Fibroblast of villous mesenchyme (primary cell): ENCODE data around the gene ADAMTS9. TPM values are rescaled to one million over a fixed set of nuclear protein-coding genes. Genes with fewer than 3 reads are reported as not detected.

Source experiments
- DNase-seq: peaks from one replicate; pipeline ENCODE4 v3.0.0-alpha.2; 2010; ENCODE audit warnings: low read depth
- H3K4me3 ChIP-seq: 2 replicates; pipeline ENCODE4 v1.5.1; 2011; ENCODE audit warnings: low read depth, mild to moderate bottlenecking, low read length
- CTCF ChIP-seq: IDR thresholded peaks from 2 replicates; pipeline ENCODE4 v1.5.1; 2012; ENCODE audit warnings: low read depth, mild to moderate bottlenecking, low read length; ENCODE audit not compliant: insufficient read depth
- small RNA-seq: library from RNA; depleted of rRNA; stranded (forward); fragments of <200 nt; gene quantifications from one replicate; pipeline ENCODE3, GENCODE V24; 2012
- total RNA-seq: library from RNA; depleted of rRNA; stranded (reverse); fragments of >200 nt; gene quantifications from 2 replicates; pipeline ENCODE4 v1.2.3, GENCODE V29; 2012

The ADAMTS9 gene
- total RNA-seq, 1 donor = 1.7 TPM

DNA sequence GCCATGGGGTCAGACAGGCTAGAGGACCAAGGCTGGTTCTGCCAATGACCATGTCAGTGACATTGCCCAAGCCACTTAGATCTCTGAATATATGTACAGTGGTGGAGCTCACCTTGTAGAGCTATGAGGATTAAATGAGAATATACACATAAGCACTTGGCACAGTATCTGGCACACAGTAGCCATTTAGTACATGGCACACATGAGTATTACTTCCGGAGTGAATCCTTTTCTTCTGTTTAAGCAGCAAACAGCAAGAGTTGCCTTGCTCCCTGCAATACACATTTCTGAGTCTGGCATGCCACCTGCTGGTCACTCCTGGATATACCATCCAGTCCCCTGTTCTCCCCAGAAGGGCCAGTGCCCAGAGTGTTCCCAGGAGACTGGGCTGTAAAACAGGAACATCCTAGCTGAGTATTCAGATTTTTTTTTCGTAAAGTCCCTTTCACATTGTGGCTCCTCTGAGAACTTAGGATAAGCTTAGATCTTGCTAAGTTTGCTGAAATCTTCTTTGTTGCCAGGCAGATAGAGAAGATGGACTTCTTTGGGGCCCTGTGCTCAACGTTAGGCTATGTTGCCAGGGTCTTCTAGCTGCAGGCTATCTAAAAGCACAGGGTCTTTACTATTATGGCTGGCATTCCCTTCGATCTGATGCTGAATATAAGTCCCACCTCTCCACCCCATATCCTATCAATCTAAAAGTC, 203.4 kb downstream of the ADAMTS9 start:
- TF ChIP-seq CTCF = peak; percentile 92
- H3K4me3 ChIP-seq = no peak overlapping the region
- peak; percentile 86 for DNase-seq

DNA sequence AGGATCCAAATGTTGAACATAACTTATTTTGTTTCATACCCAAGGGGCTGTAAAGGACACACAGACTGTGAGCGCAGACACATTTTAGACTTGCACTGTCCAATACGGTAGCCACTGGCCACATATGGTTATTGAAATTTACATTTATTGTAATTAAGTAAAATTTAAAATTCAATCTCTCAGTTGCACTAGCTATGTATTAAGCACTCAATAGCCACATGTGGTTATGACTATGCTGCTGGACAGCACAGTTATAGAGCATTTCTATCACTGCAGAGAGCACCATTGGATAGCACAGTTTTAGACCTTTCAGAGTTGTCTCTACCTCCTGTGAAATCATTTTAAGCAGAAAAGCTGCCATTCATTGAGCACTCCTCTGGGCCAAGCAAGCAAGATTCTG, 204.3 kb downstream of the ADAMTS9 start:
- H3K4me3 ChIP-seq = no peak overlapping the region
- no peak for TF ChIP-seq CTCF
- DNase-seq = no peak

DNA sequence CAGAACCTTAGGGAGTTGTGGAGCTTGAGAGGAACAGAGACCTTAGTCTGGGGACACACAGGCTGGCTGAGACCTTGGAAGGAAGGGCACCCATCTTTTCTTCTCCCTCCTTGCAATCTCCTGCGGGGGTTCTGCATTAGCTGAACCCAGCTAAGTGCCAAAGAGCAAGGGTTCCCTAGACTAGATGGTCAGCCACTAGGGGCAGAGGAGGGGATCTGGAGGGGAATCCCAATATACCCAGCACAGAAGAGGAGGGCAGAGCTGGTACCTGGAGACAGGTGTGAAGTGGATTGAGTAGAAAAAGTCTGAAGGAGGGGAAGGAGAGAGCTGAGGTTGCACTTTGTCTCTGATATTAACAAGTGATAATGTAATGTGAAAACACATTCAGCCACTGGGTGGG, 212.8 kb downstream of the ADAMTS9 start:
- no peak overlapping the region for H3K4me3 ChIP-seq
- no peak for DNase-seq
- peak; percentile 11 for TF ChIP-seq CTCF

GRCh38 chr3:64473466-64473865, 214.3 kb downstream of the ADAMTS9 start:
- TF ChIP-seq CTCF = no peak
- peak; percentile 46 for DNase-seq

GRCh38 chr3:64470436-64470835, 217.4 kb downstream of the ADAMTS9 start:
- TF ChIP-seq CTCF = no peak
- no peak overlapping the region for H3K4me3 ChIP-seq
- DNase-seq = no peak

More at GRCh38 chr3:64473466-64473865, 214.3 kb downstream of the ADAMTS9 start:
- H3K4me3 ChIP-seq = no peak overlapping the region

DNA sequence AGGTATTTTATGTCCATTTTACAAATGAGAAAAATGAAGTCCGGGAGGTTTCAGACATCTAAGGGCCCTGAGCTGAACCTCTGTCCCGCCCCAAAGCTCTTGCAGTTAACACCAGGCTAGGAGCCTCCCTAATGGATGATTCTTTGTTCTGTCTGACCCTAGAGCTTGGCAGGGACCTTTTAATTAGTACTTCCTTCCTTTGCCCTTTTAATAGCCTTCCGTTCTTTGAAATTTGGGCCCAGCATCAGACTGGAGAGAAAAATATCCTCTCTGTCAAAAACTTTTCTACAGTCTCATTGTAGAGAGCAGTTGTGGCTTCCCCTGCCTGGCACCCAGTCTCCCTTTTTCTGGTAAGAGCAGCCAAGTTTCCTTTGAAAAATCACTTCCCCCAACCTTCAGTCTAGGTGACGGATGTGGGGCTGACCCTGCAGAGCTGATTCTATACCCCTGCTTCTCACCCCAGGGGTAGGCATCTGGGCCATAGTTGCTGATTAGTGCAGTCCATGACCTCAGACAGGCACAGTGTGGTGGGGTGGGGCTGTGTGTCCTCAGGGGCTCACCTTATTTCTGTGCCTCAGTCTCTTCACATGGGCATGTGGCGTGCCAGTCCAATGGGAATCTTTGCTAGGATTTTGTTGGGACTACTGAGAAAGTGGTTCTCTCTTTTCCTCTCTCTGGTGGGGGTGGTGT, 220.4 kb downstream of the ADAMTS9 start:
- no peak for DNase-seq
- no peak overlapping the region for H3K4me3 ChIP-seq
- TF ChIP-seq CTCF = no peak

Small RNAs within 50 kb of the gene (small RNA-seq; reads per million reads assigned to genes)
- not detected for gene RNU6-739P
